WTC11 (cell line): ENCODE measurements around the gene GGA3.

Experiments used
- ATF1 ChIP-seq: sonication (generic); formaldehyde crosslinking; IDR thresholded peaks from 2 replicates; pipeline ENCODE4 v1.8.1; 2023; ENCODE audit warnings: mild to moderate bottlenecking, moderate library complexity, missing genetic modification reagents
- GABPB1 ChIP-seq: sonication (generic); formaldehyde crosslinking; IDR thresholded peaks from 2 replicates; pipeline ENCODE4 v1.8.1; 2023; ENCODE audit warnings: mild to moderate bottlenecking, missing genetic modification reagents
- JUN ChIP-seq: sonication (generic); formaldehyde crosslinking; IDR thresholded peaks from 2 replicates; pipeline ENCODE4 v1.8.0; 2023; ENCODE audit warnings: mild to moderate bottlenecking, missing genetic modification reagents
- NR2C2 ChIP-seq: sonication (generic); formaldehyde crosslinking; IDR thresholded peaks from 2 replicates; pipeline ENCODE4 v1.8.0; 2022; ENCODE audit warnings: mild to moderate bottlenecking, missing genetic modification reagents
- TEAD1 ChIP-seq: sonication (generic); formaldehyde crosslinking; IDR thresholded peaks from 2 replicates; pipeline ENCODE4 v1.8.0; 2022; ENCODE audit warnings: mild to moderate bottlenecking, missing genetic modification reagents
- ZBTB21 ChIP-seq: sonication (generic); formaldehyde crosslinking; IDR thresholded peaks from 2 replicates; pipeline ENCODE4 v1.8.1; 2023; ENCODE audit warnings: mild to moderate bottlenecking, missing genetic modification reagents, borderline replicate concordance
- ZNF121 ChIP-seq: sonication (generic); formaldehyde crosslinking; IDR thresholded peaks from 2 replicates; pipeline ENCODE4 v1.8.0; 2023; ENCODE audit warnings: missing genetic modification reagents
- TF ChIP-seq, protein P1 (sequence below): sonication (generic); formaldehyde crosslinking; IDR thresholded peaks from 2 replicates; pipeline ENCODE4 v1.8.1; 2023; ENCODE audit warnings: mild to moderate bottlenecking, missing genetic modification reagents
- TF ChIP-seq, protein P2 (sequence below): sonication (generic); formaldehyde crosslinking; IDR thresholded peaks from 2 replicates; pipeline ENCODE4 v1.8.0; 2022; ENCODE audit warnings: mild to moderate bottlenecking, missing genetic modification reagents
- TF ChIP-seq, protein P3 (sequence below): fragments of 200-600 bp; IDR thresholded peaks from 2 replicates; pipeline ENCODE4 v1.8.0; 2022; ENCODE audit warnings: antibody characterized with exemption
- TF ChIP-seq, protein P4 (sequence below): fragments of 250-450 bp; sonication (Bioruptor Pico); IDR thresholded peaks from 2 replicates; pipeline ENCODE4 v1.9.0; 2021; ENCODE audit warnings: mild to moderate bottlenecking
- TF ChIP-seq, protein P5 (sequence below): sonication (generic); formaldehyde crosslinking; conservative IDR thresholded peaks from 2 replicates; pipeline ENCODE4 v1.8.1; 2023; ENCODE audit warnings: mild to moderate bottlenecking, low read depth, missing genetic modification reagents, moderate library complexity
- TF ChIP-seq, protein P6 (sequence below): sonication (generic); formaldehyde crosslinking; IDR thresholded peaks from 2 replicates; pipeline ENCODE4 v1.8.1; 2023; ENCODE audit warnings: mild to moderate bottlenecking, missing genetic modification reagents, moderate library complexity
- TF ChIP-seq, protein P7 (sequence below): sonication (generic); formaldehyde crosslinking; IDR thresholded peaks from 2 replicates; pipeline ENCODE4 v1.8.1; 2023; ENCODE audit warnings: mild to moderate bottlenecking, missing genetic modification reagents

DNA sequence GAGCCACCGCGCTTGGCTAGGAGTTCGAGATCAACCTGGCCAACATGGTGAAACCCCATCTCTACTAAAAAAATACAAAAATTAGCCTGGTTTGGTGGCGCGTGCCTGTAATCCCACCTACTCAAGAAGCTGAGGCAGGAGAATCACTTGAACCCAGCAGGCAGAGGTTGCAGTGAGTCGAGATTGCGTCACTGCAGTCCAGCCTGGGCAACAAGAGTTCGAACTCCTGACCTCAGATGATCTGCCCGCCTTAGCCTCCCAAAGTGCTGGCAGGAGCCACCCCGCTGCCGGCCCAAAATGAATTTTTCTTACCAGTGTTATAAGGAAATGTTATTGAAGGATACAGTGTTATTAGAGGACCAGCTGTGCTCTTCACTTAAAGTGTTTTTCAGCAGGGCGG, 53.6 kb downstream of the GGA3 start:
- TF ChIP-seq, protein P1, sequence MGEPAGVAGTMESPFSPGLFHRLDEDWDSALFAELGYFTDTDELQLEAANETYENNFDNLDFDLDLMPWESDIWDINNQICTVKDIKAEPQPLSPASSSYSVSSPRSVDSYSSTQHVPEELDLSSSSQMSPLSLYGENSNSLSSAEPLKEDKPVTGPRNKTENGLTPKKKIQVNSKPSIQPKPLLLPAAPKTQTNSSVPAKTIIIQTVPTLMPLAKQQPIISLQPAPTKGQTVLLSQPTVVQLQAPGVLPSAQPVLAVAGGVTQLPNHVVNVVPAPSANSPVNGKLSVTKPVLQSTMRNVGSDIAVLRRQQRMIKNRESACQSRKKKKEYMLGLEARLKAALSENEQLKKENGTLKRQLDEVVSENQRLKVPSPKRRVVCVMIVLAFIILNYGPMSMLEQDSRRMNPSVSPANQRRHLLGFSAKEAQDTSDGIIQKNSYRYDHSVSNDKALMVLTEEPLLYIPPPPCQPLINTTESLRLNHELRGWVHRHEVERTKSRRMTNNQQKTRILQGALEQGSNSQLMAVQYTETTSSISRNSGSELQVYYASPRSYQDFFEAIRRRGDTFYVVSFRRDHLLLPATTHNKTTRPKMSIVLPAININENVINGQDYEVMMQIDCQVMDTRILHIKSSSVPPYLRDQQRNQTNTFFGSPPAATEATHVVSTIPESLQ (CRISPR knock-in tag), result no peak
- TF ChIP-seq, protein P2, sequence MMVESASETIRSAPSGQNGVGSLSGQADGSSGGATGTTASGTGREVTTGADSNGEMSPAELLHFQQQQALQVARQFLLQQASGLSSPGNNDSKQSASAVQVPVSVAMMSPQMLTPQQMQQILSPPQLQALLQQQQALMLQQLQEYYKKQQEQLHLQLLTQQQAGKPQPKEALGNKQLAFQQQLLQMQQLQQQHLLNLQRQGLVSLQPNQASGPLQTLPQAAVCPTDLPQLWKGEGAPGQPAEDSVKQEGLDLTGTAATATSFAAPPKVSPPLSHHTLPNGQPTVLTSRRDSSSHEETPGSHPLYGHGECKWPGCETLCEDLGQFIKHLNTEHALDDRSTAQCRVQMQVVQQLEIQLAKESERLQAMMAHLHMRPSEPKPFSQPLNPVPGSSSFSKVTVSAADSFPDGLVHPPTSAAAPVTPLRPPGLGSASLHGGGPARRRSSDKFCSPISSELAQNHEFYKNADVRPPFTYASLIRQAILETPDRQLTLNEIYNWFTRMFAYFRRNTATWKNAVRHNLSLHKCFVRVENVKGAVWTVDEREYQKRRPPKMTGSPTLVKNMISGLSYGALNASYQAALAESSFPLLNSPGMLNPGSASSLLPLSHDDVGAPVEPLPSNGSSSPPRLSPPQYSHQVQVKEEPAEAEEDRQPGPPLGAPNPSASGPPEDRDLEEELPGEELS (CRISPR knock-in tag), result no peak
- TF ChIP-seq, protein P3, sequence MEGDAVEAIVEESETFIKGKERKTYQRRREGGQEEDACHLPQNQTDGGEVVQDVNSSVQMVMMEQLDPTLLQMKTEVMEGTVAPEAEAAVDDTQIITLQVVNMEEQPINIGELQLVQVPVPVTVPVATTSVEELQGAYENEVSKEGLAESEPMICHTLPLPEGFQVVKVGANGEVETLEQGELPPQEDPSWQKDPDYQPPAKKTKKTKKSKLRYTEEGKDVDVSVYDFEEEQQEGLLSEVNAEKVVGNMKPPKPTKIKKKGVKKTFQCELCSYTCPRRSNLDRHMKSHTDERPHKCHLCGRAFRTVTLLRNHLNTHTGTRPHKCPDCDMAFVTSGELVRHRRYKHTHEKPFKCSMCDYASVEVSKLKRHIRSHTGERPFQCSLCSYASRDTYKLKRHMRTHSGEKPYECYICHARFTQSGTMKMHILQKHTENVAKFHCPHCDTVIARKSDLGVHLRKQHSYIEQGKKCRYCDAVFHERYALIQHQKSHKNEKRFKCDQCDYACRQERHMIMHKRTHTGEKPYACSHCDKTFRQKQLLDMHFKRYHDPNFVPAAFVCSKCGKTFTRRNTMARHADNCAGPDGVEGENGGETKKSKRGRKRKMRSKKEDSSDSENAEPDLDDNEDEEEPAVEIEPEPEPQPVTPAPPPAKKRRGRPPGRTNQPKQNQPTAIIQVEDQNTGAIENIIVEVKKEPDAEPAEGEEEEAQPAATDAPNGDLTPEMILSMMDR, result no peak
- TF ChIP-seq, protein P4, sequence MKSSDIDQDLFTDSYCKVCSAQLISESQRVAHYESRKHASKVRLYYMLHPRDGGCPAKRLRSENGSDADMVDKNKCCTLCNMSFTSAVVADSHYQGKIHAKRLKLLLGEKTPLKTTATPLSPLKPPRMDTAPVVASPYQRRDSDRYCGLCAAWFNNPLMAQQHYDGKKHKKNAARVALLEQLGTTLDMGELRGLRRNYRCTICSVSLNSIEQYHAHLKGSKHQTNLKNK (CRISPR knock-in tag), result no peak
- TF ChIP-seq, protein P5, sequence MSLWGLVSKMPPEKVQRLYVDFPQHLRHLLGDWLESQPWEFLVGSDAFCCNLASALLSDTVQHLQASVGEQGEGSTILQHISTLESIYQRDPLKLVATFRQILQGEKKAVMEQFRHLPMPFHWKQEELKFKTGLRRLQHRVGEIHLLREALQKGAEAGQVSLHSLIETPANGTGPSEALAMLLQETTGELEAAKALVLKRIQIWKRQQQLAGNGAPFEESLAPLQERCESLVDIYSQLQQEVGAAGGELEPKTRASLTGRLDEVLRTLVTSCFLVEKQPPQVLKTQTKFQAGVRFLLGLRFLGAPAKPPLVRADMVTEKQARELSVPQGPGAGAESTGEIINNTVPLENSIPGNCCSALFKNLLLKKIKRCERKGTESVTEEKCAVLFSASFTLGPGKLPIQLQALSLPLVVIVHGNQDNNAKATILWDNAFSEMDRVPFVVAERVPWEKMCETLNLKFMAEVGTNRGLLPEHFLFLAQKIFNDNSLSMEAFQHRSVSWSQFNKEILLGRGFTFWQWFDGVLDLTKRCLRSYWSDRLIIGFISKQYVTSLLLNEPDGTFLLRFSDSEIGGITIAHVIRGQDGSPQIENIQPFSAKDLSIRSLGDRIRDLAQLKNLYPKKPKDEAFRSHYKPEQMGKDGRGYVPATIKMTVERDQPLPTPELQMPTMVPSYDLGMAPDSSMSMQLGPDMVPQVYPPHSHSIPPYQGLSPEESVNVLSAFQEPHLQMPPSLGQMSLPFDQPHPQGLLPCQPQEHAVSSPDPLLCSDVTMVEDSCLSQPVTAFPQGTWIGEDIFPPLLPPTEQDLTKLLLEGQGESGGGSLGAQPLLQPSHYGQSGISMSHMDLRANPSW (CRISPR knock-in tag), result no peak
- no peak for TF ChIP-seq JUN
- no peak for TF ChIP-seq ATF1 (CRISPR knock-in tag)
- TF ChIP-seq, protein P6, sequence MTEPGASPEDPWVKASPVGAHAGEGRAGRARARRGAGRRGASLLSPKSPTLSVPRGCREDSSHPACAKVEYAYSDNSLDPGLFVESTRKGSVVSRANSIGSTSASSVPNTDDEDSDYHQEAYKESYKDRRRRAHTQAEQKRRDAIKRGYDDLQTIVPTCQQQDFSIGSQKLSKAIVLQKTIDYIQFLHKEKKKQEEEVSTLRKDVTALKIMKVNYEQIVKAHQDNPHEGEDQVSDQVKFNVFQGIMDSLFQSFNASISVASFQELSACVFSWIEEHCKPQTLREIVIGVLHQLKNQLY (CRISPR knock-in tag), result no peak
- no peak for TF ChIP-seq ZNF121
- TF ChIP-seq NR2C2 (CRISPR knock-in tag), result no peak
- TF ChIP-seq, protein P7, sequence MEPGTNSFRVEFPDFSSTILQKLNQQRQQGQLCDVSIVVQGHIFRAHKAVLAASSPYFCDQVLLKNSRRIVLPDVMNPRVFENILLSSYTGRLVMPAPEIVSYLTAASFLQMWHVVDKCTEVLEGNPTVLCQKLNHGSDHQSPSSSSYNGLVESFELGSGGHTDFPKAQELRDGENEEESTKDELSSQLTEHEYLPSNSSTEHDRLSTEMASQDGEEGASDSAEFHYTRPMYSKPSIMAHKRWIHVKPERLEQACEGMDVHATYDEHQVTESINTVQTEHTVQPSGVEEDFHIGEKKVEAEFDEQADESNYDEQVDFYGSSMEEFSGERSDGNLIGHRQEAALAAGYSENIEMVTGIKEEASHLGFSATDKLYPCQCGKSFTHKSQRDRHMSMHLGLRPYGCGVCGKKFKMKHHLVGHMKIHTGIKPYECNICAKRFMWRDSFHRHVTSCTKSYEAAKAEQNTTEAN (CRISPR knock-in tag), result no peak
- no peak for TF ChIP-seq TEAD1 (CRISPR knock-in tag)
- no peak for TF ChIP-seq ZBTB21
- no peak for TF ChIP-seq GABPB1 (CRISPR knock-in tag)
